SK-N-SH treated with all-trans-retinoic acid at 6 μM for 48 hours (cell line): ENCODE results near the gene CDC45.

ENCODE experiments used
- ARNTL ChIP-seq: fragments of 450-650 bp; formaldehyde crosslinking; IDR thresholded peaks from 2 replicates; pipeline ENCODE4 v1.5.0; 2020; ENCODE audit warnings: low read depth, mild to moderate bottlenecking, moderate library complexity, borderline replicate concordance
- ESRRG ChIP-seq: fragments of 250-450 bp; sonication (Bioruptor Pico); IDR thresholded peaks from 2 replicates; pipeline ENCODE4 v1.6.1; 2021; ENCODE audit warnings: mild to moderate bottlenecking
- GLIS3 ChIP-seq: fragments of 250-450 bp; sonication (Bioruptor Pico); IDR thresholded peaks from 2 replicates; pipeline ENCODE4 v1.5.0; 2020; ENCODE audit warnings: mild to moderate bottlenecking, moderate library complexity
- ZNF8 ChIP-seq: fragments of 450-650 bp; formaldehyde crosslinking; IDR thresholded peaks from 2 replicates; pipeline ENCODE4 v1.5.0; 2020; ENCODE audit warnings: mild to moderate bottlenecking, moderate library complexity
- TF ChIP-seq, protein P1 (sequence below): fragments of 250-450 bp; sonication (Bioruptor Pico); IDR thresholded peaks from 2 replicates; pipeline ENCODE4 v1.8.0; 2020; ENCODE audit warnings: mild to moderate bottlenecking, moderate library complexity, borderline replicate concordance
- TF ChIP-seq, protein P2 (sequence below): fragments of 250-450 bp; sonication (Bioruptor Pico); IDR thresholded peaks from 2 replicates; pipeline ENCODE4 v1.5.1; 2021; ENCODE audit warnings: mild to moderate bottlenecking, moderate library complexity

DNA sequence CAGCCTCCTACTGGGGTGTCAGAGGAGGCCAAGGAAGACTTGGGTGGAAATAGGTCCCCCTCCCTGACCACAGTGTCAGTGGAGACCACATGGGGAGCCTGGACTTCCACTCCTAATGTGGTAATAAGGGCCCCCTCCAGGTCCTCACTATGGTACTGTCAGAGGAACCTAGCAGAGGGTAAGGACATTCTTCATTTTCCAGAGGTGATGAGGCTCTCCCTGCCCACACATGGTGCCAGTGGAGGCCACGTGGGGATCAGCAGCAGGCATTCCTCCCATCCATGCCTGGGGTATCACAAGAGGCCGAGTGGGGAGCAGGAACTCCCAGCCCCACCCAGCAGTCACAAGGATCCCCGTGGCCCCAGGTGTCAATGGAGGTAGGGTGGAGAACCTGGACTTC is 51.0 kb downstream of the CDC45 start:
- TF ChIP-seq ZNF8 (CRISPR knock-in tag): no peak
- no peak for TF ChIP-seq ARNTL (CRISPR knock-in tag)
- TF ChIP-seq ESRRG (CRISPR knock-in tag): no peak
- TF ChIP-seq, protein P1, sequence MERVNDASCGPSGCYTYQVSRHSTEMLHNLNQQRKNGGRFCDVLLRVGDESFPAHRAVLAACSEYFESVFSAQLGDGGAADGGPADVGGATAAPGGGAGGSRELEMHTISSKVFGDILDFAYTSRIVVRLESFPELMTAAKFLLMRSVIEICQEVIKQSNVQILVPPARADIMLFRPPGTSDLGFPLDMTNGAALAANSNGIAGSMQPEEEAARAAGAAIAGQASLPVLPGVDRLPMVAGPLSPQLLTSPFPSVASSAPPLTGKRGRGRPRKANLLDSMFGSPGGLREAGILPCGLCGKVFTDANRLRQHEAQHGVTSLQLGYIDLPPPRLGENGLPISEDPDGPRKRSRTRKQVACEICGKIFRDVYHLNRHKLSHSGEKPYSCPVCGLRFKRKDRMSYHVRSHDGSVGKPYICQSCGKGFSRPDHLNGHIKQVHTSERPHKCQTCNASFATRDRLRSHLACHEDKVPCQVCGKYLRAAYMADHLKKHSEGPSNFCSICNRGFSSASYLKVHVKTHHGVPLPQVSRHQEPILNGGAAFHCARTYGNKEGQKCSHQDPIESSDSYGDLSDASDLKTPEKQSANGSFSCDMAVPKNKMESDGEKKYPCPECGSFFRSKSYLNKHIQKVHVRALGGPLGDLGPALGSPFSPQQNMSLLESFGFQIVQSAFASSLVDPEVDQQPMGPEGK (CRISPR knock-in tag): no peak
- no peak for TF ChIP-seq GLIS3 (CRISPR knock-in tag)
- TF ChIP-seq, protein P2, sequence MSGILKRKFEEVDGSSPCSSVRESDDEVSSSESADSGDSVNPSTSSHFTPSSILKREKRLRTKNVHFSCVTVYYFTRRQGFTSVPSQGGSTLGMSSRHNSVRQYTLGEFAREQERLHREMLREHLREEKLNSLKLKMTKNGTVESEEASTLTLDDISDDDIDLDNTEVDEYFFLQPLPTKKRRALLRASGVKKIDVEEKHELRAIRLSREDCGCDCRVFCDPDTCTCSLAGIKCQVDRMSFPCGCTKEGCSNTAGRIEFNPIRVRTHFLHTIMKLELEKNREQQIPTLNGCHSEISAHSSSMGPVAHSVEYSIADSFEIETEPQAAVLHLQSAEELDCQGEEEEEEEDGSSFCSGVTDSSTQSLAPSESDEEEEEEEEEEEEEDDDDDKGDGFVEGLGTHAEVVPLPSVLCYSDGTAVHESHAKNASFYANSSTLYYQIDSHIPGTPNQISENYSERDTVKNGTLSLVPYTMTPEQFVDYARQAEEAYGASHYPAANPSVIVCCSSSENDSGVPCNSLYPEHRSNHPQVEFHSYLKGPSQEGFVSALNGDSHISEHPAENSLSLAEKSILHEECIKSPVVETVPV (CRISPR knock-in tag): no peak
